Calu3 (cell line): ENCODE results near the gene OR5T3. TPM values are rescaled to one million over a fixed set of nuclear protein-coding genes. Genes with fewer than 3 reads are reported as not detected.
"Not testable (repeated sequence)": the region's sequence is repeated elsewhere in the genome, so short reads cannot be mapped to it uniquely, and the experiment has no call there.

Experiments used
- Bru-seq: library from RNA; stranded (reverse); fragments of 400-500 nt; gene quantifications from one replicate; lab custom pipeline; 2021; lab: Mats Ljungman, UMichigan
- BruChase-seq, 2 experiments: library from RNA; stranded (reverse); fragments of 400-500 nt; gene quantifications; one replicate each; lab custom pipeline; 2021; lab: Mats Ljungman, UMichigan
- BruUV-seq: library from RNA; stranded (reverse); fragments of 400-500 nt; replicated peaks from 2 replicates; lab custom pipeline; 2021; lab: Mats Ljungman, UMichigan
- CTCF ChIA-PET: fragments of 300-600 bp; sonication (Branson Sonifier 250); formaldehyde crosslinking; loops from one replicate; lab custom pipeline; 2022; ENCODE audit warnings: antibody characterized with exemption; lab: Charles Lee
- DNase-seq: peaks from one replicate; pipeline ENCODE4 v3.0.0; 2022
- H3K27ac Mint-ChIP-seq: one replicate; pipeline ENCODE4 v1.8.0; 2022; ENCODE audit warnings: mixed read lengths; ENCODE audit not compliant: unreplicated experiment
- H3K27me3 Mint-ChIP-seq: one replicate; pipeline ENCODE4 v1.8.0; 2022; ENCODE audit warnings: mixed read lengths; ENCODE audit not compliant: unreplicated experiment
- H3K36me3 Mint-ChIP-seq: one replicate; pipeline ENCODE4 v1.8.0; 2022; ENCODE audit warnings: mild to moderate bottlenecking, moderate library complexity, mixed read lengths; ENCODE audit not compliant: insufficient read depth, unreplicated experiment
- H3K4me1 Mint-ChIP-seq: one replicate; pipeline ENCODE4 v1.8.0; 2022; ENCODE audit warnings: mild to moderate bottlenecking, low read depth, mixed read lengths; ENCODE audit not compliant: unreplicated experiment
- H3K4me3 Mint-ChIP-seq: one replicate; pipeline ENCODE4 v1.8.0; 2022; ENCODE audit warnings: mild to moderate bottlenecking, low read depth, moderate library complexity, mixed read lengths; ENCODE audit not compliant: unreplicated experiment
- H3K9me3 Mint-ChIP-seq: one replicate; pipeline ENCODE4 v1.8.0; 2022; ENCODE audit warnings: low read depth, mixed read lengths; ENCODE audit not compliant: unreplicated experiment
- intact Hi-C: fragments of 100-400 bp; cut with micrococcal nuclease; formaldehyde crosslinking; loops from one replicate; pipeline ENCODE4 v1.10.0; 2022; ENCODE audit not compliant: unreplicated experiment
- long read RNA-seq: library from polyadenylated mRNA; stranded (forward); transcript quantifications from one replicate; pipeline ENCODE4 v2.0.0, GENCODE V29; 2022
- total RNA-seq: library from RNA; stranded (reverse); gene quantifications from 2 replicates; pipeline ENCODE4 v1.2.3, GENCODE V29; 2022
- TF ChIP-seq, protein P1 (sequence below): fragments of 200-600 bp; IDR thresholded peaks from one replicate; pipeline ENCODE4 v1.8.0; 2022; ENCODE audit warnings: antibody characterized with exemption; ENCODE audit not compliant: unreplicated experiment

OR5T3 gene
- total RNA-seq: not detected in 2 replicates
- Bru-seq, nascent RNA: not detected
- not detected for BruChase-seq, experiment 1, labeled RNA remaining after a 6-hour chase
- BruChase-seq, experiment 2, labeled RNA remaining after a 2-hour chase: not detected
- long read RNA-seq: 0 reads

- H3K27ac Mint-ChIP-seq: no peak within 1 kb of the TSS
- no peaks in the 10 kb centered on the region for H3K27me3 Mint-ChIP-seq
- H3K4me1 Mint-ChIP-seq: no peaks in the 10 kb centered on the region
- no peaks in the 10 kb centered on the region for H3K36me3 Mint-ChIP-seq
- no TSS peak for BruUV-seq
- TF ChIP-seq, protein P1, sequence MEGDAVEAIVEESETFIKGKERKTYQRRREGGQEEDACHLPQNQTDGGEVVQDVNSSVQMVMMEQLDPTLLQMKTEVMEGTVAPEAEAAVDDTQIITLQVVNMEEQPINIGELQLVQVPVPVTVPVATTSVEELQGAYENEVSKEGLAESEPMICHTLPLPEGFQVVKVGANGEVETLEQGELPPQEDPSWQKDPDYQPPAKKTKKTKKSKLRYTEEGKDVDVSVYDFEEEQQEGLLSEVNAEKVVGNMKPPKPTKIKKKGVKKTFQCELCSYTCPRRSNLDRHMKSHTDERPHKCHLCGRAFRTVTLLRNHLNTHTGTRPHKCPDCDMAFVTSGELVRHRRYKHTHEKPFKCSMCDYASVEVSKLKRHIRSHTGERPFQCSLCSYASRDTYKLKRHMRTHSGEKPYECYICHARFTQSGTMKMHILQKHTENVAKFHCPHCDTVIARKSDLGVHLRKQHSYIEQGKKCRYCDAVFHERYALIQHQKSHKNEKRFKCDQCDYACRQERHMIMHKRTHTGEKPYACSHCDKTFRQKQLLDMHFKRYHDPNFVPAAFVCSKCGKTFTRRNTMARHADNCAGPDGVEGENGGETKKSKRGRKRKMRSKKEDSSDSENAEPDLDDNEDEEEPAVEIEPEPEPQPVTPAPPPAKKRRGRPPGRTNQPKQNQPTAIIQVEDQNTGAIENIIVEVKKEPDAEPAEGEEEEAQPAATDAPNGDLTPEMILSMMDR: no peak
- intact Hi-C loops: no loop called here
- peaks cover 21% of the 10 kb centered on the region for H3K9me3 Mint-ChIP-seq
- CTCF ChIA-PET: no interaction called here
- no peak within 1 kb of the TSS for H3K4me3 Mint-ChIP-seq
- DNase-seq: no peak
These were observed at the start of gene OR5T3 for GRCh38 chr11:56251954-56252353. OR5T3 (plus strand) TSS chr11:56252254; CDS start chr11:56252254, 0 bp downstream.

- DNase-seq: no peak
- Mint-ChIP-seq H3K4me1 (no peaks in the 10 kb centered on the region), H3K36me3 (no peaks in the 10 kb centered on the region), H3K4me3 (no peak overlapping the region), H3K27ac (no peak overlapping the region), H3K27me3 (no peaks in the 10 kb centered on the region), H3K9me3 (peaks cover 8% of the 10 kb centered on the region)
- TF ChIP-seq, protein P1: no peak
- no TSS peak for BruUV-seq
- intact Hi-C loops: no loop called here
- CTCF ChIA-PET: no interaction called here
These were observed 44.3 kb upstream of the OR5T3 start for GRCh38 chr11:56207790-56208189.

GRCh38 chr11:56214537-56214936 lies 37.5 kb upstream of the OR5T3 start:
- BruUV-seq: no TSS peak
- Mint-ChIP-seq H3K9me3 (peaks cover 17% of the 10 kb centered on the region), H3K4me1 (no peaks in the 10 kb centered on the region), H3K36me3 (no peaks in the 10 kb centered on the region), H3K27me3 (no peaks in the 10 kb centered on the region), H3K27ac (no peak overlapping the region), H3K4me3 (no peak overlapping the region)
- TF ChIP-seq, protein P1: no peak
- intact Hi-C loops: no loop called here
- CTCF ChIA-PET: no interaction called here
- no peak for DNase-seq

DNA sequence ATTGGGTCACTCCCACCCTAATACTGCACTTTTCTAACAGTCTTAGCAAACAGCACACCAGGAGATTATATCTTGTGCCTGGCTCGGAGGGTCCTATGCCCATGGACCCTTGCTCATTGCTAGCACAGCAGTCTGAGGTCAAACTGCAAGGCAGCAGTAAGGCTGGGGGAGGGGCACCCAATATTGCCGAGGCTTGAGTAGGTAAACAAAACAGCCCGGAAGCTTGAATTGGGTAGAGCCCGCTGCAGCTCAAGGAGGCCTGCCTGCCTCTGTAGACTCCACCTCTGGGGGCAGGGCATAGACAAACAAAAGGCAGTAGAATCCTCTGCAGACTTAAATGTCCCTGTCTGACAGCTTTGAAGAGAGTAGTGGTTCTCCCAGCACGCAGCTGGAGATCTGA lies 32.3 kb upstream of the OR5T3 start:
- DNase-seq, intact Hi-C loops, H3K36me3 Mint-ChIP-seq, CTCF ChIA-PET, H3K27me3 Mint-ChIP-seq, H3K4me1 Mint-ChIP-seq, H3K4me3 Mint-ChIP-seq, H3K27ac Mint-ChIP-seq, BruUV-seq: not testable (repeated sequence)
- peaks cover 22% of the 10 kb centered on the region for H3K9me3 Mint-ChIP-seq

DNA sequence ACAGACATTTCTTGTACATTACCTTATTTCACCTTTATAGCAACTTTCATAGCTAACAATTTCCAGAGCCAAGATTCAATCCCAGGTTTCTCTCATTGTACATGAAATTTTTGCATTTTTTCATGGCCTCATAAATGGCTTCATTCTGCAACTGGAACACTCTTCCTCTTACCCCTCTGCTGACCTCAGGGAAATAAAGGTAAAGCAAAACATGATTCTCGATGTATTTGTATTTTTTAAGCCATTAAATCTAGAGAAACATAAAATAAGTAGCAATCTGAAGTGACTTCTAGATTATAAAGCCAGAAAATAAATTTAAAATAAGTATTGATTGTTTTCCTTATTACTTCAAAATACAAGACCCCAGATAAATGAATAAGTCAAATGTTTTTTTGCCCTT lies 17.9 kb upstream of the OR5T3 start, which contains the start of gene OR5T2:
Gene OR5T2, minus strand, starts transcription at position 101 of the 400 bp plus-strand sequence. CDS start 1,193 bp downstream, outside the sequence.
- no peaks in the 10 kb centered on the region for H3K27me3 Mint-ChIP-seq
- H3K9me3 Mint-ChIP-seq: peaks cover 9% of the 10 kb centered on the region
- CTCF ChIA-PET: no interaction called here
- H3K4me1 Mint-ChIP-seq: no peaks in the 10 kb centered on the region
- H3K36me3 Mint-ChIP-seq: no peaks in the 10 kb centered on the region
- no peak within 1 kb of the TSS for H3K4me3 Mint-ChIP-seq
- H3K27ac Mint-ChIP-seq: no peak within 1 kb of the TSS
- TF ChIP-seq, protein P1: no peak
- DNase-seq: no peak
- BruUV-seq: no TSS peak
- intact Hi-C loops: no loop called here
